Neural cell (in vitro differentiated cells): ENCODE results near the gene MEIS1. TPM values are rescaled to one million over a fixed set of nuclear protein-coding genes. Genes with fewer than 3 reads are reported as not detected.

Source experiments
- H2AFZ ChIP-seq: fragments of 200-600, 300-800 bp; sonication (generic), shearing (Covaris generic); 2 replicates; pipeline ENCODE4 v1.6.0; 2014; ENCODE audit warnings: low read depth, mild to moderate bottlenecking, antibody characterized with exemption, low read length, moderate library complexity
- H3F3A ChIP-seq: fragments of 200-600 bp; shearing (Covaris generic); 2 replicates; pipeline ENCODE4 v1.6.1; 2016; ENCODE audit warnings: mild to moderate bottlenecking, moderate library complexity, mixed read lengths, antibody characterized with exemption, low read length; ENCODE audit not compliant: insufficient read depth, poor library complexity, severe bottlenecking
- H3K27ac ChIP-seq: fragments of 200-600, 300-800 bp; sonication (generic), shearing (Covaris generic); 2 replicates; pipeline ENCODE4 v1.5.1; 2014; ENCODE audit warnings: mild to moderate bottlenecking, low read length, moderate library complexity
- H3K27me3 ChIP-seq: fragments of 300-800, 200-600 bp; sonication (generic), shearing (Covaris generic); 2 replicates; pipeline ENCODE4 v1.6.0; 2014; ENCODE audit warnings: mild to moderate bottlenecking, low read depth, low read length, moderate library complexity; ENCODE audit not compliant: insufficient read depth
- H3K36me3 ChIP-seq: fragments of 300-800, 200-600 bp; sonication (generic), shearing (Covaris generic); 2 replicates; pipeline ENCODE4 v1.5.1; 2014; ENCODE audit warnings: mild to moderate bottlenecking, antibody characterized with exemption, low read length, moderate library complexity; ENCODE audit not compliant: insufficient read depth
- H3K4me2 ChIP-seq: fragments of 300-800, 200-600 bp; sonication (generic), shearing (Covaris generic); 2 replicates; pipeline ENCODE4 v1.6.0; 2014; ENCODE audit warnings: mild to moderate bottlenecking, low read length
- H3K4me3 ChIP-seq: fragments of 300-800, 200-600 bp; sonication (generic), shearing (Covaris generic); 2 replicates; pipeline ENCODE4 v1.5.1; 2014; ENCODE audit warnings: mild to moderate bottlenecking, low read length, moderate library complexity
- H3K79me2 ChIP-seq: fragments of 200-600 bp; shearing (Covaris generic); replicated peaks from 2 replicates; pipeline ENCODE4 v1.6.0; 2014; ENCODE audit warnings: mild to moderate bottlenecking, low read length, moderate library complexity; ENCODE audit not compliant: insufficient read depth
- H3K9ac ChIP-seq: fragments of 300-800, 200-600 bp; sonication (generic), shearing (Covaris generic); 2 replicates; pipeline ENCODE4 v1.6.1; 2016; ENCODE audit warnings: mild to moderate bottlenecking, low read length, mixed read lengths
- H3K9me2 ChIP-seq: fragments of 200-600 bp; shearing (Covaris generic); 2 replicates; pipeline ENCODE4 v1.6.1; 2016; ENCODE audit warnings: mild to moderate bottlenecking, low read length, mixed read lengths; ENCODE audit not compliant: insufficient read depth
- H3K9me3 ChIP-seq: fragments of 200-600, 300-800 bp; sonication (generic), shearing (Covaris generic); 2 replicates; pipeline ENCODE4 v1.6.1; 2016; ENCODE audit warnings: mild to moderate bottlenecking, mixed run types, low read length, moderate library complexity, mixed read lengths
- H4K20me1 ChIP-seq: fragments of 200-600 bp; shearing (Covaris generic); 2 replicates; pipeline ENCODE4 v1.6.1; 2016; ENCODE audit warnings: mild to moderate bottlenecking, mixed run types; ENCODE audit not compliant: insufficient read depth
- CTCF ChIP-seq: fragments of 450-650 bp; IDR thresholded peaks from 2 replicates; pipeline ENCODE4 v1.5.1; 2014; ENCODE audit warnings: antibody characterized with exemption, mild to moderate bottlenecking, moderate library complexity; ENCODE audit not compliant: poor library complexity, severe bottlenecking
- EP300 ChIP-seq: fragments of 450-650 bp; conservative IDR thresholded peaks from 2 replicates; pipeline ENCODE4 v1.6.1; 2014; ENCODE audit warnings: antibody characterized with exemption, mild to moderate bottlenecking, moderate library complexity; ENCODE audit not compliant: poor library complexity, severe bottlenecking
- MXI1 ChIP-seq: fragments of 450-650 bp; conservative IDR thresholded peaks from 2 replicates; pipeline ENCODE4 v1.6.1; 2014; ENCODE audit warnings: antibody characterized with exemption, mild to moderate bottlenecking; ENCODE audit not compliant: poor library complexity, severe bottlenecking
- POLR2AphosphoS5 ChIP-seq: IDR thresholded peaks from 2 replicates; pipeline ENCODE4 v1.6.1; 2012
- RAD21 ChIP-seq: fragments of 450-650 bp; conservative IDR thresholded peaks from 2 replicates; pipeline ENCODE4 v1.6.1; 2014; ENCODE audit warnings: antibody characterized with exemption, mild to moderate bottlenecking, moderate library complexity
- REST ChIP-seq: IDR thresholded peaks from 2 replicates; pipeline ENCODE4 v1.6.1; 2012; ENCODE audit warnings: borderline replicate concordance
- SMC3 ChIP-seq: fragments of 450-650 bp; conservative IDR thresholded peaks from 2 replicates; pipeline ENCODE4 v1.6.1; 2014; ENCODE audit warnings: antibody characterized with exemption, mild to moderate bottlenecking, moderate library complexity; ENCODE audit not compliant: poor library complexity
- TAF1 ChIP-seq: IDR thresholded peaks from 2 replicates; pipeline ENCODE4 v1.6.1; 2012; ENCODE audit warnings: low read depth
- polyA plus RNA-seq: library from polyadenylated mRNA; depleted of rRNA; stranded (reverse); fragments of >200 nt; gene quantifications from 2 replicates; pipeline ENCODE4 v1.2.3, GENCODE V29; 2014

The MEIS1 gene
- polyA plus RNA-seq, 1 donor from 2014 or later, result 46.5 TPM

- Histone ChIP-seq H3K36me3 (no peaks in the 10 kb centered on the region), H3K4me2 (no peak overlapping the region), H3K4me3 (no peak overlapping the region), H4K20me1 (no peaks in the 10 kb centered on the region), H3K9me2 (no peaks in the 10 kb centered on the region), H3K9me3 (no peaks in the 10 kb centered on the region), H3K27ac (no peak overlapping the region), H3F3A (peaks cover 6% of the 10 kb centered on the region), H2AFZ (no peak overlapping the region), H3K27me3 (no peaks in the 10 kb centered on the region), H3K9ac (no peak overlapping the region), H3K79me2 (peaks cover 21% of the 10 kb centered on the region)
- TF ChIP-seq RAD21 (no peak), REST (no peak), SMC3 (no peak), MXI1 (no peak), TAF1 (no peak), EP300 (no peak), POLR2AphosphoS5 (no peak), CTCF (no peak)
Measured at GRCh38 chr2:66460031-66460430, 25.1 kb downstream of the MEIS1 start.

GRCh38 chr2:66461001-66461663, 26.2 kb downstream of the MEIS1 start:
- Histone ChIP-seq H3K27ac (peak overlapping the region; percentile 67), H3K79me2 (peaks cover 23% of the 10 kb centered on the region), H3K4me3 (peak overlapping the region; percentile 43), H3K4me2 (no peak overlapping the region), H3K9me3 (no peaks in the 10 kb centered on the region), H3K27me3 (no peaks in the 10 kb centered on the region), H3K36me3 (no peaks in the 10 kb centered on the region), H3K9ac (no peak overlapping the region), H3F3A (peaks cover 6% of the 10 kb centered on the region), H3K9me2 (no peaks in the 10 kb centered on the region), H2AFZ (no peak overlapping the region), H4K20me1 (no peaks in the 10 kb centered on the region)
- no peak for TF ChIP-seq REST
- TF ChIP-seq SMC3, result no peak
- TF ChIP-seq EP300, result no peak
- no peak for TF ChIP-seq POLR2AphosphoS5
